Epithelial cell of esophagus (primary cell): ENCODE measurements around the gene FRA10AC1.

Experiments
- DNase-seq: peaks from one replicate; pipeline ENCODE4 v3.0.0; 2010; ENCODE audit warnings: low read depth
- H3K4me3 ChIP-seq: 2 replicates; pipeline ENCODE4 v1.5.1; 2011; ENCODE audit warnings: mild to moderate bottlenecking, low read length, control low read depth
- CTCF ChIP-seq: IDR thresholded peaks from 2 replicates; pipeline ENCODE4 v1.5.1; 2011; ENCODE audit warnings: low read depth, mild to moderate bottlenecking, low read length, control low read depth, inconsistent platforms; ENCODE audit not compliant: insufficient read depth; ENCODE audit errors: missing control alignments

The FRA10AC1 gene

DNA sequence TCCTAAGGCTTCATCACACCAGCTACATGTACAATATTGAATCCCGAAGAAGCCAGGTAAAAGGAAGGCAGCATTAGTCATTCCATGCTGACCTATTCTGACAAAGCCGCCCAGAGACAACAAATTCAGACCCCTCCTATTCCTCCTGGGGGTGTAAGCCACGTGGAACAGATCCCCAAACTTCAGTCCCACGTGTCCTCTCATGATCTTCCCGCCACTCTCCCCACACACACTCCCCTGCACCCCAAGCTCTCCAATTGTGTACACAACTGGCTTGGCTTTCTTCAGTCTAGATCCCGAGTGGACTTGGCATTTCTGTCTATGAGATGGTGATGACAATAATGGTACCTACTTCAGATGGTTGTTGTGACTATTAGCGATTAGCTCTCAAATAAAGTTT is 81.5 kb downstream of the FRA10AC1 start:
- no peak for TF ChIP-seq CTCF
- no peak overlapping the region for H3K4me3 ChIP-seq
- DNase-seq: no peak
